ENCODE measurements around the gene ST3GAL5. TPM values are rescaled to one million over a fixed set of nuclear protein-coding genes. Genes with fewer than 3 reads are reported as not detected.

The ST3GAL5 gene
- total and polyA plus RNA-seq, 2 donors (not counting 1 experiment from before 2014, with no cell fraction given) = 42.6 to 94.3 TPM

DNA sequence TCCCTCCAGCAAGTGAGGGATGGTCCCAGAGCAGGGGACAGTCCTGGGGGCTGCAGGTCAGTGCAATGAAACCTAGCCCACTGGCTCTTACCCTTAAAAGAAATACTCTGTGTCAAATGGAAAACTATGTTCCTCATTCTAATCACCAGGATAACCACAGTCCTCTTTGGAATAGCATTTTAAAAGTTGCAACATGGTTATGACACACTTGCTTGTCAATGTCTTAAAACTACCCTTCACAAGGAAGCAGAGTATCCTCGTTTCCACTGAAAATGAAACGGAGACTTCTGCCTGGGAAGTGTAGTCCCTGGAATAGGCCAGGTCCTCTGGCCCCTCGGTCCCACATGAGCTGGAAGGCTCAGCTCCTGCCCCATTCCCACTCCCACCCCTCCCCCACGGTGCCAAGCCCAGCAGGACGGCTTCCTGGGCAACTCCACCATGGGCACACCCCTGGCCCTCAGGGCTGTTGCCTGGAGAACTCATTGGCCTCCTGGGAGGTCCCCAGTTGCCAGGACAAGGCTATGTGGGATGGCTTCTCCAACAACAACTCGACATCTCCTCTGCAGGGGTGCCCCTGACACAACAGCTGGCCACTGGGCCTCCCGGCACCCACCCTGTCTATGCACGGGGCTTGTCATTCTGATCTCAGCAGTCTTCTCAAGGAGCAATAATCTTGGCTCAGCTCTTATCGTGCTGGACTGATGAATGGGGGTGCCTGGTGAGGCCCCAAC, 38.3 kb upstream of the ST3GAL5 start:
- H3K4me3 Mint-ChIP-seq = no peak overlapping the region
- no peak for TF ChIP-seq EZH2 (IDR thresholded peaks at IDR 0.05; ENCODE audit: borderline replicate concordance, insufficient read depth, low read depth, low read length, poor library complexity, severe bottlenecking)
- TF ChIP-seq, protein P1, sequence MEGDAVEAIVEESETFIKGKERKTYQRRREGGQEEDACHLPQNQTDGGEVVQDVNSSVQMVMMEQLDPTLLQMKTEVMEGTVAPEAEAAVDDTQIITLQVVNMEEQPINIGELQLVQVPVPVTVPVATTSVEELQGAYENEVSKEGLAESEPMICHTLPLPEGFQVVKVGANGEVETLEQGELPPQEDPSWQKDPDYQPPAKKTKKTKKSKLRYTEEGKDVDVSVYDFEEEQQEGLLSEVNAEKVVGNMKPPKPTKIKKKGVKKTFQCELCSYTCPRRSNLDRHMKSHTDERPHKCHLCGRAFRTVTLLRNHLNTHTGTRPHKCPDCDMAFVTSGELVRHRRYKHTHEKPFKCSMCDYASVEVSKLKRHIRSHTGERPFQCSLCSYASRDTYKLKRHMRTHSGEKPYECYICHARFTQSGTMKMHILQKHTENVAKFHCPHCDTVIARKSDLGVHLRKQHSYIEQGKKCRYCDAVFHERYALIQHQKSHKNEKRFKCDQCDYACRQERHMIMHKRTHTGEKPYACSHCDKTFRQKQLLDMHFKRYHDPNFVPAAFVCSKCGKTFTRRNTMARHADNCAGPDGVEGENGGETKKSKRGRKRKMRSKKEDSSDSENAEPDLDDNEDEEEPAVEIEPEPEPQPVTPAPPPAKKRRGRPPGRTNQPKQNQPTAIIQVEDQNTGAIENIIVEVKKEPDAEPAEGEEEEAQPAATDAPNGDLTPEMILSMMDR (IDR thresholded peaks at IDR 0.05) = no peak
- Histone ChIP-seq H3K9me3 (ENCODE audit: control extremely low read depth in 1 of 3, control insufficient read depth in 2 of 3, insufficient read depth in 1 of 3, low read length in 2 of 3) (peaks cover 0 to 7% (median 0%) of the 10 kb centered on the region in 3 donors), H3K4me2 (replicated peaks; ENCODE audit: low read depth, low read length, poor library complexity, severe bottlenecking) (no peak overlapping the region), H2AFZ (ENCODE audit: insufficient read depth, low read depth, low read length, poor library complexity, severe bottlenecking) (no peak overlapping the region), H4K20me1 (ENCODE audit: control insufficient read depth, insufficient read depth, low read length, poor library complexity, severe bottlenecking) (no peaks in the 10 kb centered on the region), H3K4me3 (ENCODE audit: control extremely low read depth in 1 of 5, extremely low read depth in 1 of 5, insufficient read depth in 1 of 5, low read depth in 2 of 5, low read length in 4 of 5) (no peak overlapping the region), H3K27me3 (replicated peaks in 1 of 4; ENCODE audit: control extremely low read depth in 1 of 4, control insufficient read depth in 3 of 4, insufficient read depth in 4 of 4, low read length in 3 of 4) (peaks cover 0 to 2% (median 0%) of the 10 kb centered on the region in 4 experiments), H3K9ac (ENCODE audit: low read length) (no peak overlapping the region), H3K27ac (ENCODE audit: low read length in 2 of 2) (no peak overlapping the region), H3K4me1 (ENCODE audit: control insufficient read depth in 2 of 2, insufficient read depth in 2 of 2, low read length in 2 of 2) (peaks cover 0 to 9% of the 10 kb centered on the region in 2 donors), H3K36me3 (replicated peaks in 1 of 2; ENCODE audit: control extremely low read depth in 1 of 2, control insufficient read depth in 1 of 2, extremely low read depth in 1 of 2, insufficient read depth in 2 of 2, low read length in 1 of 2) (no peaks in the 10 kb centered on the region), H3K79me2 (ENCODE audit: control insufficient read depth, insufficient read depth, low read length) (no peaks in the 10 kb centered on the region)
- WGBS (ENCODE audit: insufficient coverage) = 90% methylated on average over 6 of the region's 9 CpGs
- ChIA-PET CTCF (no interaction called here), POLR2A (no interaction called here)
- no peak for ATAC-seq (ENCODE audit: low read depth)
- H3K4me1 Mint-ChIP-seq = peaks cover 13% of the 10 kb centered on the region
- DNase-seq = no peak
- H3K27ac Mint-ChIP-seq = no peak overlapping the region
- H3K27me3 Mint-ChIP-seq = no peaks in the 10 kb centered on the region
- H3K9me3 Mint-ChIP-seq (ENCODE audit: insufficient read depth) = no peaks in the 10 kb centered on the region
- intact Hi-C loops (cut with micrococcal nuclease) = no loop called here

DNA sequence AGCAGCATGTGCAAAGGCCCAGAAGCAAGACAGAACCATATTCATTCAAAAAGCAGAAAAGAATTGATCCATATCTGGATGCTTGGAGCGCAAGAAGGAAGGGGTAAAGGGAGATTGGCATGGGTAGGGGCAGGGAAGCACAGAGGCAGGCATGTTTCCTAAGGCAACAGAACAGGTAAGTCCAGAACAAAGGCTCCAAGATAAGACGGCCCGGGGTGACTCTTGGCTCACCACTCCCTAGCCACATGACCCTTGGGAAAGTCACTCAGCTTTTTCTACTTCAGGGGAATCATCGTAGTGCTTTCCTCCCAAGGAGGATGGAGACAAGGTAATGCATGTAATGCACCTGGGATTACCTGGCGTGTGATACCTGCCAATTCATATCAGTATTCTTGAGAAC, 37.7 kb upstream of the ST3GAL5 start:
- ATAC-seq (ENCODE audit: low read depth) (no peak), DNase-seq (no peak)
- intact Hi-C loops (cut with micrococcal nuclease) = no loop called here
- Mint-ChIP-seq H3K27me3 (no peaks in the 10 kb centered on the region), H3K4me1 (peaks cover 13% of the 10 kb centered on the region), H3K27ac (no peak overlapping the region), H3K9me3 (ENCODE audit: insufficient read depth) (no peaks in the 10 kb centered on the region), H3K4me3 (no peak overlapping the region)
- peaks cover 0 to 7% (median 0%) of the 10 kb centered on the region in 3 donors for H3K9me3 ChIP-seq (ENCODE audit: control extremely low read depth in 1 of 3, control insufficient read depth in 2 of 3, insufficient read depth in 1 of 3, low read length in 2 of 3)
- no peaks in the 10 kb centered on the region for H4K20me1 ChIP-seq (ENCODE audit: control insufficient read depth, insufficient read depth, low read length, poor library complexity, severe bottlenecking)
- H3K9ac ChIP-seq (ENCODE audit: low read length) = no peak overlapping the region
- no peaks in the 10 kb centered on the region for H3K79me2 ChIP-seq (ENCODE audit: control insufficient read depth, insufficient read depth, low read length)
- no peak overlapping the region for H3K27ac ChIP-seq (ENCODE audit: low read length in 2 of 2)
- 61% methylated on average over 3 of the region's 5 CpGs for WGBS (ENCODE audit: insufficient coverage)
- H2AFZ ChIP-seq (ENCODE audit: insufficient read depth, low read depth, low read length, poor library complexity, severe bottlenecking) = no peak overlapping the region
- CTCF ChIA-PET = no interaction called here
- H3K27me3 ChIP-seq (replicated peaks in 1 of 4; ENCODE audit: control extremely low read depth in 1 of 4, control insufficient read depth in 3 of 4, insufficient read depth in 4 of 4, low read length in 3 of 4) = peaks cover 0 to 2% (median 0%) of the 10 kb centered on the region in 4 experiments
- TF ChIP-seq EZH2 (IDR thresholded peaks at IDR 0.05; ENCODE audit: borderline replicate concordance, insufficient read depth, low read depth, low read length, poor library complexity, severe bottlenecking) = no peak
- TF ChIP-seq, protein P1 (IDR thresholded peaks at IDR 0.05) = no peak
- H3K4me3 ChIP-seq (ENCODE audit: control extremely low read depth in 1 of 5, extremely low read depth in 1 of 5, insufficient read depth in 1 of 5, low read depth in 2 of 5, low read length in 4 of 5) = no peak overlapping the region
- H3K4me1 ChIP-seq (ENCODE audit: control insufficient read depth in 2 of 2, insufficient read depth in 2 of 2, low read length in 2 of 2) = peaks cover 0 to 9% of the 10 kb centered on the region in 2 donors
- H3K36me3 ChIP-seq (replicated peaks in 1 of 2; ENCODE audit: control extremely low read depth in 1 of 2, control insufficient read depth in 1 of 2, extremely low read depth in 1 of 2, insufficient read depth in 2 of 2, low read length in 1 of 2) = no peaks in the 10 kb centered on the region
- POLR2A ChIA-PET = no interaction called here
- no peak overlapping the region for H3K4me2 ChIP-seq (replicated peaks; ENCODE audit: low read depth, low read length, poor library complexity, severe bottlenecking)

Data from B cell (primary cell).